AG04450 (cell line): Measurements from ENCODE around the gene MEIOSIN. TPM values are rescaled to one million over a fixed set of nuclear protein-coding genes. Genes with fewer than 3 reads are reported as not detected.

Experiments used
- CTCF ChIA-PET: fragments of 300-600, 350-600 bp; formaldehyde crosslinking; extraction: SDS; loops from one replicate; lab custom pipeline; 2022; ENCODE audit warnings: antibody characterized with exemption, inconsistent platforms; lab: Charles Lee
- POLR2A ChIA-PET: fragments of 350-600 bp; formaldehyde crosslinking; extraction: SDS; loops from one replicate; lab custom pipeline; 2021; ENCODE audit warnings: antibody characterized with exemption, inconsistent platforms; lab: Yijun Ruan, JAX
- DNase-seq: peaks from one replicate; pipeline ENCODE4 v3.0.0-alpha.2; 2011; ENCODE audit warnings: low read depth, low spot score
- H3K27ac ChIP-seq: one replicate; pipeline ENCODE4 v1.5.1; 2012; ENCODE audit warnings: low read depth, low read length, control low read depth
- H3K27me3 ChIP-seq: one replicate; pipeline ENCODE4 v1.6.0; 2012; ENCODE audit warnings: low read length; ENCODE audit not compliant: control insufficient read depth, insufficient read depth
- H3K4me3 ChIP-seq: 2 replicates; pipeline ENCODE4 v1.5.1; 2011; ENCODE audit warnings: mild to moderate bottlenecking, low read depth, low read length, control low read depth
- H3K9me3 ChIP-seq: 2 replicates; pipeline ENCODE4 v1.5.1; 2012; ENCODE audit warnings: low read length; ENCODE audit not compliant: control insufficient read depth, insufficient read depth
- CTCF ChIP-seq: IDR thresholded peaks from 2 replicates; pipeline ENCODE4 v1.5.1; 2011; ENCODE audit warnings: low read depth, low read length, control low read depth, inconsistent platforms
- polyA plus RNA-seq: library from polyadenylated mRNA; depleted of rRNA; stranded (reverse); fragments of >200 nt; gene quantifications from 2 replicates; pipeline ENCODE4 v1.2.3, GENCODE V29; 2011

MEIOSIN gene
- polyA plus RNA-seq, 1 experiment = not detected

- no peaks in the 10 kb centered on the region for H3K27me3 ChIP-seq
- CTCF ChIA-PET = interaction anchor here (0.5 kb wide), 1 partner anchor 44 kb away, joined by 4 read pairs; no protein-coding TSS in a partner anchor
- no peak for DNase-seq
- no peaks in the 10 kb centered on the region; the same call in 1 of the 2 replicates for H3K9me3 ChIP-seq
- no peak for TF ChIP-seq CTCF
- H3K4me3 ChIP-seq = no peak overlapping the region
- POLR2A ChIA-PET = no interaction called here
- H3K27ac ChIP-seq = no peak overlapping the region
These were observed 28.5 kb downstream of the MEIOSIN start for GRCh38 chr19:45761714-45762113.

GRCh38 chr19:45762870-45763631 is 29.8 kb downstream of the MEIOSIN start:
- ChIA-PET CTCF (interaction anchor here (1.3 kb wide), 1 partner anchor 54 kb away, joined by 6 read pairs; no protein-coding TSS in a partner anchor), POLR2A (interaction anchor here (1.8 kb wide), 1 partner anchor 30 kb away, joined by 6 read pairs; the partner anchor contains the start of gene DMWD)

GRCh38 chr19:45763691-45764294 is 30.6 kb downstream of the MEIOSIN start:
- H3K27ac ChIP-seq = no peak overlapping the region
- ChIA-PET CTCF (interaction anchor here (1.3 kb wide), 1 partner anchor 53 kb away, joined by 6 read pairs; no protein-coding TSS in a partner anchor), POLR2A (interaction anchor here (1.8 kb wide), 1 partner anchor 29 kb away, joined by 6 read pairs; the partner anchor contains the start of gene DMWD)
- H3K4me3 ChIP-seq = no peak overlapping the region
- no peaks in the 10 kb centered on the region; the same call in 1 of the 2 replicates for H3K9me3 ChIP-seq
- H3K27me3 ChIP-seq = no peaks in the 10 kb centered on the region
- DNase-seq = no peak
- no peak for TF ChIP-seq CTCF

More at GRCh38 chr19:45762870-45763631, 29.8 kb downstream of the MEIOSIN start:
- Histone ChIP-seq H3K4me3 (no peak overlapping the region), H3K27me3 (no peaks in the 10 kb centered on the region), H3K27ac (no peak overlapping the region), H3K9me3 (no peaks in the 10 kb centered on the region; the same call in 1 of the 2 replicates)
- no peak for TF ChIP-seq CTCF
- DNase-seq = no peak

- CTCF ChIA-PET = interaction anchor here (1.0 to 1.1 kb wide), 2 partner anchors 35 to 71 kb away, joined by 4 to 5 read pairs; no protein-coding TSS in a partner anchor
- H3K27me3 ChIP-seq = no peaks in the 10 kb centered on the region
- DNase-seq = no peak
- no peak overlapping the region for H3K27ac ChIP-seq
- no peak for TF ChIP-seq CTCF
- no peaks in the 10 kb centered on the region; the same call in 1 of the 2 replicates for H3K9me3 ChIP-seq
- POLR2A ChIA-PET = no interaction called here
- no peak overlapping the region for H3K4me3 ChIP-seq
These were observed 31.2 kb downstream of the MEIOSIN start for GRCh38 chr19:45764475-45764874.
